Left colon (tissue), 2 donors: ENCODE data around the gene FLT4. TPM values are rescaled to one million over a fixed set of nuclear protein-coding genes. Genes with fewer than 3 reads are reported as not detected.
"Not testable (repeated sequence)": the region's sequence is repeated elsewhere in the genome, so short reads cannot be mapped to it uniquely, and the experiment has no call there.

Experiments
- ATAC-seq: fragments of 200-7000 bp; cut with Tn5 transposase; one replicate; pipeline ENCODE4 v1.9.1; 2020; ENCODE audit warnings: mild to moderate bottlenecking, moderate library complexity
- DNase-seq, 2 donors: peaks; one replicate each; pipeline ENCODE4 v3.0.0-alpha.2; 2020
- intact Hi-C, 2 donors: fragments of 100-400 bp; cut with DNase I in 1 of 2; cut with micrococcal nuclease in 1 of 2; formaldehyde crosslinking; loops; one replicate each; pipeline versions ENCODE4 v1.11.2 to v1.14.0; 2022; cut with DNase I, micrococcal nuclease
- total RNA-seq, 2 donors: library from RNA; stranded (reverse); fragmentation: NEBNext Ultra II Directional; extraction: Animal tissue kit (Norgen Biotek cat#: 25700); gene quantifications; one replicate each; pipeline ENCODE4 v1.2.1, GENCODE V29; 2021
- donor health status: DM: no; HTN: no; CAD: no.
- donor health status: DM: yes; HTN: yes; CAD: no.

The FLT4 gene
- total RNA-seq, 2 donors from 2014 or later: 3.8 to 4.7 TPM

DNA sequence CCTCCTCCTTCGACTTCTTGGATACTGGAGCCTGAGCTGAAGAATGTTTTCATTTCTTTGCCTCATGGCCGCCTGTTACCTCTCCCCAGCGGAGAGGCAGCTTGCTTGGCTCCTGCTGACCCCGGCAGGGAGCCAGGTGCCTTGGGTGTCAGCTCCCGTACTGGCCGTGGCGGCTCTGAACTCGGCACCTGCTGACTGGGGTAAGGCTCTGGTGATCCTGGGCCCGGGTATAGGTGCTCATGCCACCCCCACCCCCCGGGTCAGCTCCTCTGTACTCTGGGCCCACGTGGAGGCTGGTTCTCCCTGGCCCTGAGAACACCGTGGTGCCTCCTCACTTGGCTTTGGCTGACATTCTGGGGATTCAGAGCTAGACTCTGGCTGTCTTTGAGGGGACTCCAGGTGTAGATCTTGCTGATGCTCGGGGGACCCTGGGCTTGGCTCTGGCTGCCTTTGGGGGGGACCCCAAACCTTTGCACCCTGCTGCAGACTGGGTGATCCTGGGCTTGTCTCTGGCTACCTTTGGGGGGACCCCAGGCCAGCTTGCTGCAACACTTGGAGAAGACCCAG lies 22.6 kb upstream of the FLT4 start:
- DNase-seq, intact Hi-C loops, ATAC-seq: not testable (repeated sequence)

DNA sequence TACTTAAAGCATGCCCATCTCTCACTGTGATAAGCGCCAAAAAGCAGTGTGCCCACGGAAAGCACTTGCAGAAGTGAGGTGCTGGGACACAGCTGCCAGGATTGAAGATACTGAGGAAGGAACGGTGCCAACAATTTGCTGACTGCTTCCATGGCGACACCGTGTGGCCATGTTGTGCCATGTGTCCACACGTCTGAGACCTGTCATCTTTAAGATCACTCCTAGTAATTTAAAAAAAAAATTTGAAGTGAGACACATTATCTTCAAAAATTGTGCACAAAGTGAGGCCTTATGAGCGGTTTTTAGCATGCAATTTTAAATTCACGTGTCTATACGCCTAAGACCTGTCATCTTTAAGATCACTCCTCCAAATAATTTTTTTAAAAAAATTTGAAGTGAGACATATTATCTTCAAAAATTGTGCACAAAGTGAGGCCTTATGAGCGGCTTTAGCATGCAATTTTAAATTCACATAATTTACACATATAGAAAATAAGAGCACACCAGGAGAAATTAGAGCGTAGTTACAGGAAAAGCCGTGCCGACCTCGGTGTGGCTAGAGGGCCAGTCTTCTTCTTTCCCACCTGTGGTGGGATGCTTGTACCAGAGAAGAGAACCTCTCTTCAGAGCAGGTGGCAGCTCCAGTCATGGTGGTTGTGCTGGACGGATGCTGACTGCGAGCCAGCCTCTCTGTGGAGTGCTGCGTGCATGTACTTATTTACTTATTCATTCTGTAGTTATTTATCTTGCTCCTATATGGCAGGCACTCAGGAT lies 21.4 kb upstream of the FLT4 start:
- intact Hi-C loops: no loop called here
- ATAC-seq (peak; percentile 54), DNase-seq (peak in 1 of 2 donors; percentile 53)

GRCh38 chr5:180670157-180670556 lies 20.8 kb upstream of the FLT4 start:
- DNase-seq: no peak
- no peak for ATAC-seq
- intact Hi-C loops: no loop called here

DNA sequence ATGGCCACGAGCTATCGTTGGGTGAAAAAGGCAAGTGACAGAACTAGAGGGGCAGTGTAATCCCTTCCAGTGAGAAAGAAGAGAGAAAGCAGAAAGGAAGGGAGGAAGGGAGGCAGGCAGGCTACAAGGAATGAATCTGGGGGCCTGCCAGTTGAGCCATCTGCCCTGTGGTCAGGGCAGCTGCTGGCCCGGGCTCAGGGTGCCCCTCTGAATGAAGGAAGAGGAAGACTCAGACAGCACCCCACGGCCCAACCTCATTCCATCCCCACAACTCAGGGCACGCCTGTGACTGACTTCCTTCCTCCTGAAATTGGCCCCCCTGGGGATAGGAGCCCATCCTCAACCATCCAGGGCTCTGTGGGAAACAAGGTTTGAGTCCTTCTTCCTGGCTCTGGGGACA lies 20.3 kb upstream of the FLT4 start:
- intact Hi-C loops: no loop called here

DNA sequence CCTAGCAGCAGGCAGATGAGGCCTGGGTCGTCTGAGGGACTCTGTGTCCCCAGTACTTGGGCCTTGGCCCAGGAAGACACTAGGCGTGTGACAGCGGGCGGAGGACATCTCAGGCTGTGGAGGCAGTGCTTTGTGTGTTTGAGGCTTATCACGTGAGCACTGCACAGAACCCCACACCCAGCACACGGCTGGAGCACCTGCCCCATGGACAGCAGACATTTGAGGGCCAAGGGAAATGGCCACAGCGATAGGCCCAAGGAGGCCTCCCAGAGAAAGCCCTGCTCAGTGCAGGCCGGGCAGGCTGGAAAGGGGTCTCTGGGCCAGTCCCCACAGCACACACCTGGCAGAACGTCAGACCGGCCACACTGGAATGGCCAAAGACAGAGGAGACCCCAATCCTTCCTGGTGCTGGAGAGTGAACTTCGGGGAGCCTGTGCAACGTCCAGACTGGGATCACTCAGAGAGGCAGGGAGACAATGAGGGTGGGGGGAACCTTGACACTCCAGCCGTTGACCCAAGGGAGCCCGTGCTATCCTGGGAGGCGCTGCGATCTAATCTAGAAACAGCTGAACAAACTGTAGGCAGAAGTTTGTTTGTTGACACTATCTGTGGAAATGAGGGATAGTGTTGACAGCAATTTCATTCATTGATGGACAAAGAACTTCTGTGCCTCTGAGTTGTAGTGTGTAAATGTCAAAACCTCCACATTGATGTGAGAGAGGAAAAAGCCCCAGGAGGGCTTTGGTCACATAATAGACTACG lies 19.6 kb upstream of the FLT4 start:
- DNase-seq: no peak
- no peak for ATAC-seq
- intact Hi-C loops: no loop called here

More for the DNA sequence above, 20.3 kb upstream of the FLT4 start:
- DNase-seq (no peak), ATAC-seq (no peak)

DNA sequence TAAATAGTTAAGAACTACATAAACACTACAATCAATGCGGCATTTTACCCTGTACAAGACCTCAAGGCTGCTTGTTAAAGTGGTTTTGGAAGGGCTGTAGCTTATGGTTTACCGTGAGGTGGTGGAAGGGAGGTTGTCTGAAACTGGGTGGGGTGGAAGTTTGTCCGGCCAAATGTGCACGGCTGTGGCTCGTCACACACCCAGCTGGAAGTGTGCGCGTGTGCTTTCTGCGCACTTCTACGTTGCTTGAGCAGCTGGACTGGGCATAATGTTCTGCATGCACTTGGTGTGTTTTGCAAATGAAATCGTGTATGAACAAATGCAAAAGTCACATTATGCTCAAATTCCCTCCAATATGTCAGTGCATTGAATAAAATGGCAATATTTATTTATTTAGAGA lies 17.4 kb upstream of the FLT4 start:
- DNase-seq (no peak), ATAC-seq (no peak)
- intact Hi-C loops: no loop called here

GRCh38 chr5:180665682-180666404 lies 16.4 kb upstream of the FLT4 start:
- intact Hi-C loops: no loop called here
- ATAC-seq (no peak), DNase-seq (no peak)

DNA sequence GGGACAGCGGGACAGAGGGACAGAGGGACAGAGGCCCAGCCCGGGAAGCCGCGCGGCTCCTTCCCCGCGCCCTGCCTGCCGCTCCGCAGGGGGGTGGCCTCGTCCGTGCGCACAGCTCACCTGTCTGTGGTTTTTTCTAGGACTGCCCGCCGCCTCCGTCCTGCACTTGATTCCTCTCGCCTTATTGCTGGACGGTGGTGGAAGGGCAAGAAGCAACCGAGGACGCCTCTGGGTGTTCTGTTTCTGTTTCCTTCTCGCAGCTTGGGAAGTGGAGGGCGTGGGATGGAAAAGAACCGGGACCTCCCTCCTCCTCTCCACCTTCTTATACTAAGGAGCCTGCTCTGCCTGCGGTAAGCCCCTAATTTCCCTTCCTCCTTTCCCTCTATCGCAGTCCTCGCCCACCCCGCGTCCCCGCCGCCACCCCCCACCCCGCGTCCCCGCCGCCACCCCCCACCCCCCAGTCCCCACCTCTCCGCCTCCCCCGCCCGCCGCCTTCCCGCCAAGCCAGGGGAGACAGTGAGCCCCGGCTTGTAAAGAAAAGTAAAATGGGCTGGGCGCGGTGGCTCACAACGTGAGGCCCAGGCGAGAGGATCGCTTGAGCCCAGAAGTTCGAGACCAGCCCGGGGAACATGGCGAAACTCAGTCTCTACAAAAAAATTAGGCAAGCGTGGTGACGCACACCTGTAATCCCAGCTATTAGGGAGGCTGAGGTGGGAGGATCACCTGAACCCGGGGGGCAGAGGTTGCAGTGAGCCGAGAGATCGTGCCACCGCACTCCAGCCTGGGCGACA lies 9.6 kb upstream of the FLT4 start:
- intact Hi-C loops: no loop called here

GRCh38 chr5:180655243-180655642 lies 5.8 kb upstream of the FLT4 start:
- DNase-seq, ATAC-seq, intact Hi-C loops: not testable (repeated sequence)

More for the DNA sequence above, 9.6 kb upstream of the FLT4 start:
- no peak for DNase-seq
- no peak for ATAC-seq

DNA sequence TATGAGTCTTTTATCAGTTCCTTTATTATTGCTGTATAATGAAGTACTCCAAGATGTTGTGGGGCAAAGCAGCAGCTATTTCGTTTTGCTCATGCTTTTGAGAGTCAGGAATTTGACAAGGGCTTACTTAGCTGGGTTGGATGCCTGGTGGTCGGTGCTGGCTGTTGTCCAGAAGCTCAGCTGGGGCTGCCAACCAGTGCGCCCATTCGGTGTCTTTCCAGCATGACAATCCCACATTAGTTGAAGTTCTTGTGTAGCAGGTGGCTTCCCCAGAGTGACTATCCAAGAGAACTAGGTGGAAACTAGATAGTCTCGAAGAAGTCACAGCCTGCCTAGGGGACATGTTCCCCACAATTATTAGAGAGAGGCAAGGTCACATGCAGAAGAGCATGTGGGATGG lies 3.4 kb upstream of the FLT4 start:
- ATAC-seq (no peak), DNase-seq (no peak)
- intact Hi-C loops: no loop called here

DNA sequence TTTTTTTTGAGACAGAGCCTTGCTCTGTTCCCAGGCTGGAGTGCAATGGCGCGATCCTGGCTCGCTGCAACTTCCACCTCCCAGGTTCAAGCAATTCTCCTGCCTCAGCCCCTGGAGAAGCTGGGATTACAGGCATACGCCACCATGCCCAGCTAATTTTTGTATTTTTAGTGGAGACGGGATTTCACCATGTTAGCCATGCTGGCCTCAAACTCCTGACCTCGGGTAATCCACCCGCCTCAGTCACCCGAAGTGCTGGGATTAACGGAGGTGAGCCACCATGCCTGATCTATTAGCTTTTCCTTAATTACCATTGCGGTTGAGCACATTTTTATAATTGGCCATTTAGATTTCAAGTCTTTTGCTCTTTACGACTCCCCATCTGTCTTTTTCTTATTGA lies 2.9 kb upstream of the FLT4 start:
- intact Hi-C loops: no loop called here
- DNase-seq (no peak), ATAC-seq (no peak)

GRCh38 chr5:180648658-180649296 lies 623 bp downstream of the FLT4 start:
- DNase-seq: no peak

GRCh38 chr5:180647941-180648500 lies 1.4 kb downstream of the FLT4 start:
- DNase-seq: no peak
- intact Hi-C loops: no loop called here
- no peak for ATAC-seq

More at GRCh38 chr5:180648658-180649296, 623 bp downstream of the FLT4 start:
- intact Hi-C loops: no loop called here
- ATAC-seq: no peak

- DNase-seq: no peak
- intact Hi-C loops: no loop called here
- no peak for ATAC-seq
Measured at GRCh38 chr5:180647465-180647864, 1.9 kb downstream of the FLT4 start.

DNA sequence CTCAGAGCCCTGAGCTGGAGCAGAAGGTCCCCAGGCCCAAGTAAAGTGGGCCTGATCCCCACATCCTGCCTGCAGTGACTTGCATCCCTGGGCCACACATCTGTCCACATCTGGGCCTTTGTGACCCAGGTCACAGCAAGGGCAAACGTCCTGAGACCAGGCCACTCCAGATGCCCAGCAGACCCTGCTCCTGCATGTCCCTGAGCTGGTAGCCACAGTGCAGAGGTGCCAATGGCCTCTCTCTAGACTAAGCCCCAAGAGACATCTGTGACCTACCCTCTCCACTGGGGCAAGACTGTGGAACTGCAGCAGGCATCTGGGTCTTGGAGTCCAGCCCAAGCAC lies 2.5 kb downstream of the FLT4 start:
- intact Hi-C loops: no loop called here
- ATAC-seq (no peak), DNase-seq (no peak)

GRCh38 chr5:180646289-180646962 lies 3.0 kb downstream of the FLT4 start:
- intact Hi-C loops: no loop called here
- DNase-seq: no peak
- ATAC-seq: no peak
